Measurements from ENCODE around the gene SCD. TPM values are rescaled to one million over a fixed set of nuclear protein-coding genes. Genes with fewer than 3 reads are reported as not detected.

SCD gene
- total and polyA plus RNA-seq, 2 donors (not counting 1 experiment from before 2014, with no cell fraction given): 0.89 to 5.1 TPM

DNA sequence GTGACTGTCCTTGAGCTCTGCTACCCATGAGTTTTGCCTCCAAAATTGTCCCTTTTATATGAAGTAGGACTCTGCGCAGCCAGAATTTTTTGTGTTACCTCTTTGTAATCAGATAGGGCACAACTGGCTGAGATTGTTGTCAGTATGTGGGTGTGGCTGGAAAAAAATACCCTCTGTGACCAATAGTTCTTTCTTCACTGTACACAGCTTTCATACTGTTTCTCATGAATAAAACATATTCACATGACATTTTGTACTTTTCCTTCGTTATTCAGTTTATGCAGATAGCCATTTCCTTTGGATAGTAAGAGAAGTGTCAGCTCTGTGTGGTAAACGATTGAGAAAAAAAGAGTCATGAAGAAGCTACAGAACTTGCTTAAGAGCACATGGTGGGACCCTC is 66.1 kb downstream of the SCD start:
- no peak overlapping the region for H3K4me2 ChIP-seq (replicated peaks; ENCODE audit: low read depth, low read length, poor library complexity, severe bottlenecking)
- ChIA-PET POLR2A (no interaction called here), CTCF (no interaction called here)
- ATAC-seq (ENCODE audit: low read depth): no peak
- H3K9ac ChIP-seq (ENCODE audit: low read length): no peak overlapping the region
- H3K4me3 Mint-ChIP-seq: no peak overlapping the region
- no peak overlapping the region for H2AFZ ChIP-seq (ENCODE audit: insufficient read depth, low read depth, low read length, poor library complexity, severe bottlenecking)
- H3K9me3 ChIP-seq (ENCODE audit: control extremely low read depth in 1 of 3, control insufficient read depth in 2 of 3, insufficient read depth in 1 of 3, low read length in 2 of 3): no peaks in the 10 kb centered on the region
- no peak for TF ChIP-seq EZH2 (IDR thresholded peaks at IDR 0.05; ENCODE audit: borderline replicate concordance, insufficient read depth, low read depth, low read length, poor library complexity, severe bottlenecking)
- TF ChIP-seq, protein P1, sequence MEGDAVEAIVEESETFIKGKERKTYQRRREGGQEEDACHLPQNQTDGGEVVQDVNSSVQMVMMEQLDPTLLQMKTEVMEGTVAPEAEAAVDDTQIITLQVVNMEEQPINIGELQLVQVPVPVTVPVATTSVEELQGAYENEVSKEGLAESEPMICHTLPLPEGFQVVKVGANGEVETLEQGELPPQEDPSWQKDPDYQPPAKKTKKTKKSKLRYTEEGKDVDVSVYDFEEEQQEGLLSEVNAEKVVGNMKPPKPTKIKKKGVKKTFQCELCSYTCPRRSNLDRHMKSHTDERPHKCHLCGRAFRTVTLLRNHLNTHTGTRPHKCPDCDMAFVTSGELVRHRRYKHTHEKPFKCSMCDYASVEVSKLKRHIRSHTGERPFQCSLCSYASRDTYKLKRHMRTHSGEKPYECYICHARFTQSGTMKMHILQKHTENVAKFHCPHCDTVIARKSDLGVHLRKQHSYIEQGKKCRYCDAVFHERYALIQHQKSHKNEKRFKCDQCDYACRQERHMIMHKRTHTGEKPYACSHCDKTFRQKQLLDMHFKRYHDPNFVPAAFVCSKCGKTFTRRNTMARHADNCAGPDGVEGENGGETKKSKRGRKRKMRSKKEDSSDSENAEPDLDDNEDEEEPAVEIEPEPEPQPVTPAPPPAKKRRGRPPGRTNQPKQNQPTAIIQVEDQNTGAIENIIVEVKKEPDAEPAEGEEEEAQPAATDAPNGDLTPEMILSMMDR (IDR thresholded peaks at IDR 0.05): no peak
- no peaks in the 10 kb centered on the region for H3K36me3 ChIP-seq (replicated peaks in 1 of 2; ENCODE audit: control extremely low read depth in 1 of 2, control insufficient read depth in 1 of 2, extremely low read depth in 1 of 2, insufficient read depth in 2 of 2, low read length in 1 of 2)
- no peaks in the 10 kb centered on the region for H3K4me1 ChIP-seq (ENCODE audit: control insufficient read depth in 2 of 2, insufficient read depth in 2 of 2, low read length in 2 of 2)
- H3K27me3 ChIP-seq (replicated peaks in 1 of 4; ENCODE audit: control extremely low read depth in 1 of 4, control insufficient read depth in 3 of 4, insufficient read depth in 4 of 4, low read length in 3 of 4): peaks cover 0 to 4% (median 0%) of the 10 kb centered on the region in 4 experiments
- intact Hi-C loops (cut with micrococcal nuclease): no loop called here
- no peaks in the 10 kb centered on the region for H3K79me2 ChIP-seq (ENCODE audit: control insufficient read depth, insufficient read depth, low read length)
- H3K4me3 ChIP-seq (ENCODE audit: control extremely low read depth in 1 of 5, extremely low read depth in 1 of 5, insufficient read depth in 1 of 5, low read depth in 2 of 5, low read length in 4 of 5): no peak overlapping the region
- no peaks in the 10 kb centered on the region for H4K20me1 ChIP-seq (ENCODE audit: control insufficient read depth, insufficient read depth, low read length, poor library complexity, severe bottlenecking)
- WGBS (ENCODE audit: insufficient coverage): 88% methylated on average over 2 of the region's 3 CpGs
- peaks cover 29% of the 10 kb centered on the region for H3K27me3 Mint-ChIP-seq
- no peak overlapping the region for H3K27ac Mint-ChIP-seq
- no peak for DNase-seq
- no peaks in the 10 kb centered on the region for H3K4me1 Mint-ChIP-seq
- no peak overlapping the region for H3K27ac ChIP-seq (ENCODE audit: low read length in 2 of 2)
- no peaks in the 10 kb centered on the region for H3K9me3 Mint-ChIP-seq (ENCODE audit: insufficient read depth)

Small RNA genes within 50 kb of the gene (small RNA-seq; reads per million reads assigned to genes)
- gene RF00019 (ENCODE audit: insufficient read length, low read depth, low replicate concordance): not detected

Other genes starting within 250 kb of the SCD start
- gene ERLIN1, start 161.2 kb upstream of the SCD start, total RNA-seq: 9.0 and 9.7 TPM in 2 replicates
- 2.8 and 4.3 TPM in 2 replicates for gene ERLIN1, start 161.2 kb upstream of the SCD start, polyA plus RNA-seq
- gene CHUK, start 117.6 kb upstream of the SCD start, total RNA-seq: 16.6 and 18.1 TPM in 2 replicates
- gene CHUK, start 117.6 kb upstream of the SCD start, polyA plus RNA-seq: 5.3 and 9.8 TPM in 2 replicates
- 48.3 and 52.8 TPM in 2 replicates for gene CWF19L1, start 79.6 kb upstream of the SCD start, total RNA-seq
- gene CWF19L1, start 79.6 kb upstream of the SCD start, polyA plus RNA-seq: 24.1 and 30.0 TPM in 2 replicates
- gene BLOC1S2, start 60.6 kb upstream of the SCD start, total RNA-seq: 47.2 and 47.5 TPM in 2 replicates
- gene BLOC1S2, start 60.6 kb upstream of the SCD start, polyA plus RNA-seq: 48.7 and 70.9 TPM in 2 replicates
- not detected in 2 replicates for gene PKD2L1, start 17.0 kb upstream of the SCD start, total RNA-seq
- gene PKD2L1, start 17.0 kb upstream of the SCD start, polyA plus RNA-seq: 0.37 and 0.48 TPM in 2 replicates
- not detected in 2 replicates for gene WNT8B, start 115.8 kb downstream of the SCD start, total RNA-seq
- gene WNT8B, start 115.8 kb downstream of the SCD start, polyA plus RNA-seq: 0.06 TPM in 1 of 2 replicates, not detected in the other
- 36.3 and 36.4 TPM in 2 replicates for gene SEC31B, start 172.6 kb downstream of the SCD start, total RNA-seq
- 45.7 and 62.7 TPM in 2 replicates for gene SEC31B, start 172.6 kb downstream of the SCD start, polyA plus RNA-seq
- gene NDUFB8, start 182.6 kb downstream of the SCD start, total RNA-seq: 131 and 143 TPM in 2 replicates
- 137 and 174 TPM in 2 replicates for gene NDUFB8, start 182.6 kb downstream of the SCD start, polyA plus RNA-seq
- 65.6 and 73.8 TPM in 2 replicates for gene HIF1AN, start 188.7 kb downstream of the SCD start, total RNA-seq
- 7.3 and 8.0 TPM in 2 replicates for gene HIF1AN, start 188.7 kb downstream of the SCD start, polyA plus RNA-seq

Data from B cell (primary cell).